HG02938 (cell line): Measurements from ENCODE around the gene CTDSPL2.
"Not testable (repeated sequence)": the region's sequence is repeated elsewhere in the genome, so short reads cannot be mapped to it uniquely, and the experiment has no call there.

ENCODE experiments used
- ATAC-seq: cut with Tn5 transposase; IDR thresholded peaks from one replicate; pipeline ENCODE4 v1.9.1; 2021; ENCODE audit warnings: mild to moderate bottlenecking, moderate library complexity; ENCODE audit not compliant: unreplicated experiment

Gene CTDSPL2

GRCh38 chr15:44536962-44537734, 109.7 kb downstream of the CTDSPL2 start, which contains the start of gene EIF3J:
Gene EIF3J, plus strand, starts transcription at chr15:44537147. Its CDS starts 48 bp downstream, at chr15:44537195.
- ATAC-seq: peak; percentile 84

- ATAC-seq: no peak
These were observed 110.4 kb downstream of the CTDSPL2 start for GRCh38 chr15:44537735-44538240.

- no peak for ATAC-seq
These were observed 114.0 kb downstream of the CTDSPL2 start for GRCh38 chr15:44541282-44541958.

- ATAC-seq: no peak
These were observed 115.2 kb downstream of the CTDSPL2 start for GRCh38 chr15:44542596-44542995.

GRCh38 chr15:44544745-44545144, 117.3 kb downstream of the CTDSPL2 start:
- not testable (repeated sequence) for ATAC-seq

GRCh38 chr15:44545913-44546802, 118.7 kb downstream of the CTDSPL2 start:
- peak; percentile 63 for ATAC-seq

GRCh38 chr15:44549152-44549551, 121.7 kb downstream of the CTDSPL2 start:
- not testable (repeated sequence) for ATAC-seq

- no peak for ATAC-seq
These were observed 122.8 kb downstream of the CTDSPL2 start for GRCh38 chr15:44550256-44550655.

- no peak for ATAC-seq
These were observed 123.3 kb downstream of the CTDSPL2 start for GRCh38 chr15:44550734-44551133.

GRCh38 chr15:44554934-44555723, 127.7 kb downstream of the CTDSPL2 start:
- no peak for ATAC-seq

- not testable (repeated sequence) for ATAC-seq
These were observed 133.5 kb downstream of the CTDSPL2 start for GRCh38 chr15:44560926-44561325.

GRCh38 chr15:44565387-44566154, 138.1 kb downstream of the CTDSPL2 start:
- ATAC-seq: no peak

- ATAC-seq: no peak
These were observed 138.7 kb downstream of the CTDSPL2 start for GRCh38 chr15:44566155-44566540.

GRCh38 chr15:44568338-44568737, 140.9 kb downstream of the CTDSPL2 start:
- no peak for ATAC-seq

- ATAC-seq: no peak
These were observed 141.9 kb downstream of the CTDSPL2 start for GRCh38 chr15:44569316-44569715.

GRCh38 chr15:44570361-44570760, 142.9 kb downstream of the CTDSPL2 start:
- no peak for ATAC-seq

- no peak for ATAC-seq
These were observed 146.0 kb downstream of the CTDSPL2 start for GRCh38 chr15:44573386-44573785.

GRCh38 chr15:44574734-44575133, 147.3 kb downstream of the CTDSPL2 start:
- no peak for ATAC-seq
